DOHH2 (cell line): ENCODE data around the gene PREX1.

Experiments used
- H3F3A ChIP-seq: fragments of 200-600 bp; sonication (generic), shearing (Covaris generic); 2 replicates; pipeline ENCODE4 v1.6.0; 2016; ENCODE audit warnings: antibody characterized with exemption, mild to moderate bottlenecking; ENCODE audit not compliant: control insufficient read depth, insufficient read depth
- H3K27ac ChIP-seq: fragments of 200-600 bp; sonication (generic); 2 replicates; pipeline ENCODE4 v1.5.1; 2014; ENCODE audit warnings: low read depth, mild to moderate bottlenecking, low read length, moderate library complexity
- H3K27me3 ChIP-seq: fragments of 200-600 bp; sonication (generic); 2 replicates; pipeline ENCODE4 v1.6.1; 2014; ENCODE audit warnings: mild to moderate bottlenecking, low read length, mixed read lengths; ENCODE audit not compliant: control insufficient read depth
- H3K36me3 ChIP-seq: fragments of 200-600 bp; sonication (generic); 2 replicates; pipeline ENCODE4 v1.6.1; 2014; ENCODE audit warnings: mild to moderate bottlenecking, low read length, moderate library complexity, mixed read lengths; ENCODE audit not compliant: control insufficient read depth
- H3K4me1 ChIP-seq: fragments of 200-600 bp; sonication (generic); 2 replicates; pipeline ENCODE4 v1.6.1; 2014; ENCODE audit warnings: mild to moderate bottlenecking, low read length, mixed read lengths; ENCODE audit not compliant: control insufficient read depth
- H3K4me2 ChIP-seq: fragments of 200-600 bp; sonication (generic); 2 replicates; pipeline ENCODE4 v1.6.0; 2014; ENCODE audit warnings: mild to moderate bottlenecking, low read length, moderate library complexity
- H3K4me3 ChIP-seq: fragments of 200-600 bp; sonication (generic); 2 replicates; pipeline ENCODE4 v1.5.1; 2014; ENCODE audit warnings: mild to moderate bottlenecking, low read length, mixed read lengths
- H3K79me2 ChIP-seq: fragments of 200-600 bp; sonication (generic); 2 replicates; pipeline ENCODE4 v1.6.1; 2014; ENCODE audit warnings: mild to moderate bottlenecking, low read length, mixed read lengths; ENCODE audit not compliant: control insufficient read depth
- H3K9me2 ChIP-seq: fragments of 200-600 bp; sonication (generic); replicated peaks from 2 replicates; pipeline ENCODE4 v1.6.1; 2014; ENCODE audit warnings: mild to moderate bottlenecking, low read length, mixed read lengths; ENCODE audit not compliant: control insufficient read depth
- H3K9me3 ChIP-seq: fragments of 200-600 bp; sonication (generic); 2 replicates; pipeline ENCODE4 v1.6.1; 2014; ENCODE audit warnings: antibody characterized with exemption, low read length, mixed read lengths; ENCODE audit not compliant: control insufficient read depth, insufficient read depth
- H4K20me1 ChIP-seq: fragments of 200-600 bp; sonication (generic); 2 replicates; pipeline ENCODE4 v1.6.0; 2014; ENCODE audit warnings: low read depth, mild to moderate bottlenecking, antibody characterized with exemption, low read length, moderate library complexity; ENCODE audit not compliant: control insufficient read depth, insufficient read depth
- CTCF ChIP-seq: fragments of 200-600 bp; sonication (generic); IDR thresholded peaks from one replicate; pipeline ENCODE4 v1.5.1; 2014; ENCODE audit warnings: antibody characterized with exemption, mild to moderate bottlenecking, low read depth, low read length; ENCODE audit not compliant: poor library complexity, severe bottlenecking
- EZH2phosphoT487 ChIP-seq: fragments of 200-600 bp; sonication (generic); IDR thresholded peaks from 2 replicates; pipeline ENCODE4 v1.6.1; 2017; ENCODE audit warnings: borderline replicate concordance, mild to moderate bottlenecking, antibody characterized with exemption, low read length, moderate library complexity, mixed read lengths

PREX1 gene

GRCh38 chr20:48638546-48638945 is 189.3 kb downstream of the PREX1 start:
- Histone ChIP-seq H3K27ac (no peak overlapping the region), H3K36me3 (no peaks in the 10 kb centered on the region), H3K4me3 (no peak overlapping the region), H3K27me3 (no peaks in the 10 kb centered on the region), H3K9me2 (no peaks in the 10 kb centered on the region), H4K20me1 (no peaks in the 10 kb centered on the region), H3K4me2 (no peak overlapping the region), H3K9me3 (no peaks in the 10 kb centered on the region), H3K4me1 (no peaks in the 10 kb centered on the region), H3F3A (no peaks in the 10 kb centered on the region), H3K79me2 (no peaks in the 10 kb centered on the region)
- TF ChIP-seq EZH2phosphoT487, result no peak

GRCh38 chr20:48637461-48637860 is 190.3 kb downstream of the PREX1 start:
- no peaks in the 10 kb centered on the region for H3K36me3 ChIP-seq

GRCh38 chr20:48636301-48636700 is 191.5 kb downstream of the PREX1 start:
- no peaks in the 10 kb centered on the region for H3K9me2 ChIP-seq
- no peaks in the 10 kb centered on the region for H3K79me2 ChIP-seq
- H3K4me3 ChIP-seq, result no peak overlapping the region
- H3F3A ChIP-seq, result no peaks in the 10 kb centered on the region
- H3K4me1 ChIP-seq, result no peaks in the 10 kb centered on the region
- no peaks in the 10 kb centered on the region for H3K9me3 ChIP-seq
- TF ChIP-seq CTCF (no peak), EZH2phosphoT487 (no peak)
- H3K27ac ChIP-seq, result no peak overlapping the region
- no peaks in the 10 kb centered on the region for H3K27me3 ChIP-seq
- no peaks in the 10 kb centered on the region for H4K20me1 ChIP-seq
- no peak overlapping the region for H3K4me2 ChIP-seq
- no peaks in the 10 kb centered on the region for H3K36me3 ChIP-seq

More at GRCh38 chr20:48637461-48637860, 190.3 kb downstream of the PREX1 start:
- H3K4me3 ChIP-seq, result no peak overlapping the region
- H3K79me2 ChIP-seq, result no peaks in the 10 kb centered on the region
- no peaks in the 10 kb centered on the region for H3K27me3 ChIP-seq
- H3K27ac ChIP-seq, result no peak overlapping the region
- no peak for TF ChIP-seq EZH2phosphoT487
- no peak for TF ChIP-seq CTCF
- no peaks in the 10 kb centered on the region for H4K20me1 ChIP-seq
- no peaks in the 10 kb centered on the region for H3F3A ChIP-seq
- H3K9me2 ChIP-seq, result no peaks in the 10 kb centered on the region
- H3K9me3 ChIP-seq, result no peaks in the 10 kb centered on the region
- H3K4me1 ChIP-seq, result no peaks in the 10 kb centered on the region
- H3K4me2 ChIP-seq, result no peak overlapping the region

GRCh38 chr20:48635791-48636267 is 192.0 kb downstream of the PREX1 start:
- no peak for TF ChIP-seq EZH2phosphoT487
- TF ChIP-seq CTCF, result peak; percentile 96
- Histone ChIP-seq H3K36me3 (no peaks in the 10 kb centered on the region), H4K20me1 (no peaks in the 10 kb centered on the region), H3K9me2 (no peaks in the 10 kb centered on the region), H3K4me3 (no peak overlapping the region), H3F3A (no peaks in the 10 kb centered on the region), H3K4me2 (no peak overlapping the region), H3K4me1 (no peaks in the 10 kb centered on the region), H3K27me3 (no peaks in the 10 kb centered on the region), H3K9me3 (no peaks in the 10 kb centered on the region), H3K79me2 (no peaks in the 10 kb centered on the region), H3K27ac (no peak overlapping the region)
